K562 (cell line): ENCODE results near the gene DAP. TPM values are rescaled to one million over a fixed set of nuclear protein-coding genes. Genes with fewer than 3 reads are reported as not detected.
A peak's percentile ranks its signal among the peaks of the same experiment; 100 is the strongest.

Experiments
- ATAC-seq: fragments of 200-7000 bp; cut with Tn5 transposase; 3 replicates; pipeline ENCODE4 v1.9.1; 2020; ENCODE audit warnings: moderate library complexity
- BruUV-seq: library from RNA; stranded (reverse); fragments of 400-500 nt; replicated peaks from 2 replicates; lab custom pipeline; 2021; lab: Mats Ljungman, UMichigan
- CTCF ChIA-PET: fragments of 300-600 bp; formaldehyde crosslinking; extraction: SDS; loops from one replicate; lab custom pipeline; 2021; ENCODE audit warnings: low intra/inter-chr PET ratio; lab: Yijun Ruan, JAX
- POLR2A ChIA-PET: fragments of 300-600, 350-650 bp; sonication (Branson Sonifier 250); formaldehyde crosslinking; extraction: SDS; loops from one replicate; lab custom pipeline; 2021; ENCODE audit warnings: antibody characterized with exemption, inconsistent platforms; lab: Yijun Ruan, JAX
- DNase-seq, 4 experiments: peaks; one replicate each; pipeline versions ENCODE4 v3.0.0 to v3.0.0-alpha.2; 2011 to 2018; ENCODE audit warnings: low spot score in 3 of 4, mixed read lengths in 3 of 4; ENCODE audit errors: extremely low read depth in 1 of 4
- FAIRE-seq: peaks from 2 replicates; lab custom pipeline; 2011; peaks lifted over from hg19 to GRCh38; lab: Jason Lieb, UNC
- H2AFZ ChIP-seq: 2 replicates; pipeline ENCODE4 v1.6.0; 2011; ENCODE audit warnings: low read depth, low read length, control low read depth, inconsistent platforms
- H3K27ac ChIP-seq: fragments of 200-600 bp; 3 replicates; pipeline ENCODE4 v1.8.0; 2011; ENCODE audit warnings: low read depth, mild to moderate bottlenecking, control low read depth, inconsistent platforms, low read length, moderate library complexity, mixed read lengths; ENCODE audit errors: extremely low read depth
- H3K27me3 ChIP-seq, 2 experiments: fragments of 300-600 bp in 1 of 2; 2 replicates in 1 of 2; 3 replicates in 1 of 2; pipeline versions ENCODE4 v1.6.0 to v1.8.0; 2011; ENCODE audit warnings: inconsistent platforms in 2 of 2, low read length in 2 of 2, mild to moderate bottlenecking in 1 of 2, mixed read lengths in 1 of 2, moderate library complexity in 1 of 2; ENCODE audit not compliant: control insufficient read depth in 2 of 2, insufficient read depth in 2 of 2
- H3K36me3 ChIP-seq: fragments of 300-600 bp; 3 replicates; pipeline ENCODE4 v1.8.0; 2011; ENCODE audit warnings: mild to moderate bottlenecking, low read length, inconsistent platforms; ENCODE audit not compliant: control insufficient read depth, insufficient read depth
- H3K4me1 ChIP-seq, 2 experiments: fragments of 200-600 bp in 1 of 2; replicated peaks in 1 of 2; 2 replicates in 1 of 2; 3 replicates in 1 of 2; pipeline versions ENCODE4 v1.5.1 to v1.8.0; 2011; ENCODE audit warnings: inconsistent platforms in 2 of 2, low read length in 2 of 2, mild to moderate bottlenecking in 1 of 2, mixed read lengths in 1 of 2, moderate library complexity in 1 of 2; ENCODE audit not compliant: control insufficient read depth in 2 of 2, insufficient read depth in 2 of 2
- H3K4me2 ChIP-seq: 2 replicates; pipeline ENCODE4 v1.6.1; 2011; ENCODE audit warnings: low read length, control low read depth, inconsistent platforms, mixed read lengths; ENCODE audit not compliant: insufficient read depth
- H3K4me3 ChIP-seq: fragments of 200-600 bp; sonication (generic), shearing (Covaris generic); 2 replicates; pipeline ENCODE4 v1.5.1; 2016; ENCODE audit warnings: control low read depth, inconsistent platforms
- H3K79me2 ChIP-seq: fragments of 200-600 bp; 3 replicates; pipeline ENCODE4 v1.8.0; 2011; ENCODE audit warnings: low read length, inconsistent platforms; ENCODE audit not compliant: control insufficient read depth, insufficient read depth
- H3K9ac ChIP-seq, 2 experiments: 2 replicates each; pipeline versions ENCODE4 v1.6.0 to v1.6.1; 2011; ENCODE audit warnings: low read depth in 2 of 2, low read length in 2 of 2, control low read depth in 1 of 2, inconsistent platforms in 1 of 2, mild to moderate bottlenecking in 1 of 2, mixed read lengths in 1 of 2; ENCODE audit not compliant: insufficient read depth in 1 of 2
- H3K9me1 ChIP-seq: one replicate; pipeline ENCODE4 v1.6.0; 2011; ENCODE audit warnings: inconsistent platforms, mild to moderate bottlenecking, low read length, moderate library complexity; ENCODE audit not compliant: control insufficient read depth, insufficient read depth
- H3K9me3 ChIP-seq: replicated peaks from 2 replicates; pipeline ENCODE4 v1.5.1; 2011; ENCODE audit warnings: low read depth, low read length, inconsistent platforms; ENCODE audit not compliant: control insufficient read depth, insufficient read depth
- H4K20me1 ChIP-seq: replicated peaks from 2 replicates; pipeline ENCODE4 v1.6.1; 2011; ENCODE audit warnings: low read length, inconsistent platforms, mixed read lengths; ENCODE audit not compliant: control insufficient read depth, insufficient read depth
- ARID3B ChIP-seq: fragments of 250-450 bp; sonication (Bioruptor Pico); IDR thresholded peaks from 2 replicates; pipeline ENCODE4 v1.4.0; 2020; ENCODE audit warnings: borderline replicate concordance
- EWSR1 ChIP-seq: fragments of 450-650 bp; IDR thresholded peaks from 2 replicates; pipeline ENCODE4 v1.6.1; 2018; ENCODE audit warnings: borderline replicate concordance, mild to moderate bottlenecking, low read depth, moderate library complexity; ENCODE audit not compliant: partially characterized antibody
- NR2C2 ChIP-seq, 2 experiments: fragments of 200-800 bp in 1 of 2; sonication (Bioruptor generic) in 1 of 2; sonication (generic) in 1 of 2; formaldehyde crosslinking in 1 of 2; IDR thresholded peaks; 2 replicates each; pipeline versions ENCODE4 v1.6.1 to v1.8.0; 2016 to 2022; ENCODE audit warnings: mild to moderate bottlenecking in 1 of 2, missing compliant biosample characterization in 1 of 2, missing genetic modification characterization in 1 of 2, missing genetic modification reagents in 1 of 2
- PHB ChIP-seq: fragments of 250-450 bp; sonication (Bioruptor Pico); IDR thresholded peaks from 2 replicates; pipeline ENCODE4 v1.5.0; 2021
- PHF20 ChIP-seq: fragments of 450-650 bp; IDR thresholded peaks from 2 replicates; pipeline ENCODE4 v1.6.1; 2018; ENCODE audit not compliant: partially characterized antibody
- STAG1 ChIP-seq: sonication (generic); formaldehyde crosslinking; IDR thresholded peaks from 2 replicates; pipeline ENCODE4 v1.5.0; 2020; ENCODE audit warnings: missing genetic modification reagents, borderline replicate concordance
- ZNF511 ChIP-seq: sonication (generic); formaldehyde crosslinking; IDR thresholded peaks from 2 replicates; pipeline ENCODE4 v1.8.0; 2022; ENCODE audit warnings: mild to moderate bottlenecking, missing genetic modification reagents
- WGBS: fragments of 100-300 bp; shearing (Covaris generic); methylation state at CpG from one replicate; pipeline ENCODE4 v1.1.6; 2016; ENCODE audit warnings: low coverage, mixed read lengths; ENCODE audit not compliant: insufficient coverage; ENCODE audit errors: missing lambda C conversion rate; 5-methylcytosine and 5-hydroxymethylcytosine counted together
- in situ Hi-C: fragments of 300-500 bp; cut with MboI; formaldehyde crosslinking; loops from 4 replicates; pipeline ENCODE4 v1.15.0; 2018; ENCODE audit warnings: inconsistent platforms, mixed read lengths
- intact Hi-C: fragments of 100-400 bp; cut with micrococcal nuclease; formaldehyde crosslinking; loops from 2 replicates; pipeline ENCODE4 v1.14.2; 2022
- polyA plus RNA-seq, 8 experiments: library from polyadenylated mRNA; depleted of rRNA in 4 of 8; stranded (reverse) in 5 of 8; unstranded in 3 of 8; fragments of >200 nt; fragmentation: Nextera tagmentation in 2 of 8; fragmentation: Illumina TruSeq in 1 of 8; extraction: Ambion mirVana in 2 of 8; extraction: Trizol in 1 of 8; gene quantifications; 2 replicates each; pipeline versions ENCODE4 v1.2.1 to v1.2.3, GENCODE V29; 2011 to 2014; ENCODE audit warnings: inconsistent platforms in 1 of 8, missing spikeins in 1 of 8
- total RNA-seq, 7 experiments: library from RNA; depleted of rRNA in 6 of 7; stranded (reverse); fragments of >200 nt in 6 of 7; fragmentation: Illumina TruSeq in 2 of 7; extraction: Trizol in 2 of 7; gene quantifications; 2 replicates each; pipeline versions ENCODE4 v1.2.1 to v1.2.3, GENCODE V29; 2011 to 2021; ENCODE audit warnings: low replicate concordance in 1 of 7

Gene DAP
- total and polyA plus RNA-seq, 9 of the 15 experiments (the other 6 are each of a cell fraction or from before 2014, with no cell fraction given): 14.1 to 151 (median 34.5) TPM

- H3K4me2 ChIP-seq: no peak overlapping the region
- TF ChIP-seq STAG1 (CRISPR knock-in tag) (no peak), NR2C2 (CRISPR knock-in tag; IDR thresholded peaks at IDR 0.05) (no peak), NR2C2 (tag; IDR thresholded peaks at IDR 0.05) (no peak), ARID3B (CRISPR knock-in tag) (no peak), PHB (CRISPR knock-in tag) (0 out of 2 replicates have a peak, but pooled peaks have one; percentile 21), PHF20 (no peak), ZNF511 (CRISPR knock-in tag) (no peak), EWSR1 (no peak)
- TF ChIP-seq, all 486 proteins: peak for 1
- Histone ChIP-seq H3K27me3 (no peaks in the 10 kb centered on the region), H3K4me1 (peaks cover 23 to 73% of the 10 kb centered on the region in 2 experiments), H3K27ac (no peak overlapping the region), H3K9me3 (no peaks in the 10 kb centered on the region), H3K36me3 (peaks cover 58% of the 10 kb centered on the region), H3K4me3 (no peak overlapping the region), H3K9ac (no peak overlapping the region), H4K20me1 (no peaks in the 10 kb centered on the region), H3K9me1 (no peaks in the 10 kb centered on the region), H2AFZ (no peak overlapping the region), H3K79me2 (peaks cover 61% of the 10 kb centered on the region)
- POLR2A ChIA-PET: interaction anchor here (0.5 to 1.0 kb wide), 2 partner anchors 29 to 33 kb away, joined by 3 to 4 read pairs; no protein-coding TSS in a partner anchor
- no peak for DNase-seq
- in situ Hi-C loops (no loop called here), intact Hi-C loops (no loop called here)
- BruUV-seq: no TSS peak
- WGBS: 88% methylated on average over 1 of the region's 1 CpG
- FAIRE-seq: no peak
- CTCF ChIA-PET: no interaction called here
- no peak for ATAC-seq
Observed at GRCh38 chr5:10731913-10732312, 29.1 kb downstream of the DAP start.
